Mucosa of gallbladder (tissue), 1 donor: ENCODE measurements around the gene KRT85. TPM values are rescaled to one million over a fixed set of nuclear protein-coding genes. Genes with fewer than 3 reads are reported as not detected.
A peak's percentile ranks its signal among the peaks of the same experiment; 100 is the strongest.

ENCODE experiments used
- DNase-seq: peaks from one replicate; pipeline ENCODE4 v3.0.0-alpha.2; 2020; ENCODE audit warnings: low spot score
- total RNA-seq: library from RNA; stranded (reverse); gene quantifications from one replicate; pipeline ENCODE4 v1.2.1, GENCODE V29; 2021
- donor health status: DM: no; HTN: no; CAD: no.

Gene KRT85
- total RNA-seq, 1 donor from 2014 or later: not detected

GRCh38 chr12:52394836-52395405 lies 27.6 kb upstream of the KRT85 start:
- DNase-seq: no peak

- no peak for DNase-seq
These were observed 25.3 kb upstream of the KRT85 start for GRCh38 chr12:52392465-52393007.

GRCh38 chr12:52391618-52392002 lies 24.3 kb upstream of the KRT85 start:
- DNase-seq: peak; percentile 50

GRCh38 chr12:52390739-52391617 lies 23.7 kb upstream of the KRT85 start:
- DNase-seq: peak; percentile 18

GRCh38 chr12:52389313-52390207 lies 22.3 kb upstream of the KRT85 start:
- no peak for DNase-seq

GRCh38 chr12:52387859-52388258 lies 20.6 kb upstream of the KRT85 start:
- no peak for DNase-seq

- no peak for DNase-seq
These were observed 18.0 kb upstream of the KRT85 start, which contains the start of gene KRT84 for GRCh38 chr12:52385226-52385702. KRT84 (minus strand) TSS chr12:52385652; CDS start chr12:52385585, 67 bp downstream.

GRCh38 chr12:52383331-52383730 lies 16.1 kb upstream of the KRT85 start:
- DNase-seq: no peak

GRCh38 chr12:52382854-52383253 lies 15.6 kb upstream of the KRT85 start:
- DNase-seq: no peak

GRCh38 chr12:52381206-52381605 lies 13.9 kb upstream of the KRT85 start:
- no peak for DNase-seq

- peak; percentile 49 for DNase-seq
These were observed 13.0 kb upstream of the KRT85 start for GRCh38 chr12:52380271-52380694.

GRCh38 chr12:52379536-52379935 lies 12.3 kb upstream of the KRT85 start:
- no peak for DNase-seq

- DNase-seq: no peak
These were observed 10.8 kb upstream of the KRT85 start for GRCh38 chr12:52378091-52378490.

GRCh38 chr12:52377266-52377665 lies 10.0 kb upstream of the KRT85 start:
- no peak for DNase-seq

GRCh38 chr12:52372216-52373154 lies 5.2 kb upstream of the KRT85 start:
- DNase-seq: peak; percentile 90

- DNase-seq: no peak
These were observed 4.4 kb upstream of the KRT85 start for GRCh38 chr12:52371716-52372115.

- peak; percentile 72 for DNase-seq
These were observed 3.8 kb upstream of the KRT85 start for GRCh38 chr12:52370926-52371608.

GRCh38 chr12:52369809-52370208 lies 2.5 kb upstream of the KRT85 start:
- DNase-seq: no peak

- DNase-seq: no peak
These were observed 1.9 kb upstream of the KRT85 start for GRCh38 chr12:52369211-52369610.

GRCh38 chr12:52368508-52368907 lies 1.2 kb upstream of the KRT85 start:
- DNase-seq: no peak
